HepG2 (cell line): ENCODE measurements around the gene ZDHHC14. TPM values are rescaled to one million over a fixed set of nuclear protein-coding genes. Genes with fewer than 3 reads are reported as not detected.

ENCODE experiments used
- ATAC-seq: fragments of 200-7000 bp; cut with Tn5 transposase; 3 replicates; pipeline ENCODE4 v1.9.1; 2020; ENCODE audit warnings: mild to moderate bottlenecking, moderate library complexity
- BruUV-seq: library from RNA; stranded (reverse); fragments of 400-500 nt; replicated peaks from 2 replicates; lab custom pipeline; 2021; lab: Mats Ljungman, UMichigan
- CTCF ChIA-PET: fragments of 300-600 bp; formaldehyde crosslinking; extraction: SDS; loops from one replicate; lab custom pipeline; 2021; ENCODE audit warnings: low total read pairs, inconsistent platforms, low intra/inter-chr PET ratio; lab: Yijun Ruan, JAX
- POLR2A ChIA-PET: fragments of 350-600 bp; sonication (Branson Sonifier 250); formaldehyde crosslinking; loops from one replicate; lab custom pipeline; 2020; ENCODE audit warnings: antibody characterized with exemption, inconsistent platforms; lab: Yijun Ruan, JAX
- DNase-seq: peaks from one replicate; pipeline ENCODE4 v3.0.0-alpha.2; 2015; ENCODE audit warnings: low spot score
- FAIRE-seq: peaks from 3 replicates; lab custom pipeline; 2011; peaks lifted over from hg19 to GRCh38; lab: Jason Lieb, UNC
- H2AFZ ChIP-seq: one replicate; pipeline ENCODE4 v1.6.1; 2011; ENCODE audit warnings: low read length, inconsistent platforms
- H3K27ac ChIP-seq: fragments of 300-600 bp; 3 replicates; pipeline ENCODE4 v1.8.0; 2011; ENCODE audit warnings: mixed run types, mild to moderate bottlenecking, mixed read lengths, low read length, inconsistent platforms; ENCODE audit not compliant: insufficient read depth; ENCODE audit errors: extremely low read length
- H3K27me3 ChIP-seq, 2 experiments: fragments of 200-600 bp in 1 of 2; 2 replicates in 1 of 2; 3 replicates in 1 of 2; pipeline versions ENCODE4 v1.6.0 to v1.8.0; 2011; ENCODE audit warnings: low read length in 2 of 2, mild to moderate bottlenecking in 2 of 2, moderate library complexity in 2 of 2, inconsistent platforms in 1 of 2; ENCODE audit not compliant: insufficient read depth in 2 of 2, control insufficient read depth in 1 of 2
- H3K36me3 ChIP-seq, 2 experiments: fragments of 200-600 bp in 1 of 2; replicated peaks in 1 of 2; 2 replicates in 1 of 2; 3 replicates in 1 of 2; pipeline versions ENCODE4 v1.5.1 to v1.8.0; 2011; ENCODE audit warnings: low read length in 2 of 2, inconsistent platforms in 1 of 2; ENCODE audit not compliant: insufficient read depth in 2 of 2, control insufficient read depth in 1 of 2
- H3K4me1 ChIP-seq: 2 replicates; pipeline ENCODE4 v1.5.1; 2012; ENCODE audit warnings: low read length, inconsistent platforms; ENCODE audit not compliant: insufficient read depth
- H3K4me2 ChIP-seq: 2 replicates; pipeline ENCODE4 v1.6.0; 2011; ENCODE audit warnings: low read depth, low read length, inconsistent platforms
- H3K4me3 ChIP-seq, 3 experiments: fragments of 200-600 bp in 1 of 3; sonication (generic), shearing (Covaris generic) in 1 of 3; replicated peaks in 1 of 3; 2 replicates each; pipeline ENCODE4 v1.5.1; 2011 to 2016; ENCODE audit warnings: low read length in 3 of 3, inconsistent platforms in 2 of 3, low read depth in 2 of 3, mild to moderate bottlenecking in 2 of 3, control low read depth in 1 of 3, mixed read lengths in 1 of 3; ENCODE audit not compliant: insufficient read depth in 1 of 3
- H3K79me2 ChIP-seq: one replicate; pipeline ENCODE4 v1.6.1; 2011; ENCODE audit warnings: low read length, inconsistent platforms; ENCODE audit not compliant: insufficient read depth
- H3K9ac ChIP-seq: 2 replicates; pipeline ENCODE4 v1.6.0; 2011; ENCODE audit warnings: mild to moderate bottlenecking, low read depth, low read length, inconsistent platforms; ENCODE audit not compliant: insufficient read depth
- H3K9me3 ChIP-seq: 2 replicates; pipeline ENCODE4 v1.5.1; 2012; ENCODE audit warnings: mild to moderate bottlenecking, low read length
- H4K20me1 ChIP-seq: 2 replicates; pipeline ENCODE4 v1.6.0; 2011; ENCODE audit warnings: inconsistent platforms, mild to moderate bottlenecking, low read length, moderate library complexity; ENCODE audit not compliant: insufficient read depth
- AHR ChIP-seq: IDR thresholded peaks from 2 replicates; pipeline ENCODE4 v1.6.1; 2018; ENCODE audit warnings: missing genetic modification reagents, missing compliant biosample characterization
- ELF1 ChIP-seq: sonication (generic); formaldehyde crosslinking; IDR thresholded peaks from 2 replicates; pipeline ENCODE4 v1.4.0; 2020; ENCODE audit warnings: missing genetic modification reagents
- HNRNPLL ChIP-seq: fragments of 200-400 bp; formaldehyde crosslinking; IDR thresholded peaks from 2 replicates; pipeline ENCODE4 v1.6.1; 2017; ENCODE audit warnings: mild to moderate bottlenecking, low read depth, low read length; ENCODE audit not compliant: poor library complexity, severe bottlenecking
- KAT2B ChIP-seq: fragments of 150-350 bp; IDR thresholded peaks from 2 replicates; pipeline ENCODE4 v1.6.1; 2014; ENCODE audit warnings: low read depth, low read length, borderline replicate concordance
- KDM3A ChIP-seq: IDR thresholded peaks from 2 replicates; pipeline ENCODE4 v1.6.1; 2018; ENCODE audit warnings: low read depth, missing compliant biosample characterization
- KLF9 ChIP-seq: IDR thresholded peaks from 2 replicates; pipeline ENCODE4 v1.6.1; 2016; ENCODE audit warnings: low read depth
- MAFG ChIP-seq: sonication (generic); formaldehyde crosslinking; IDR thresholded peaks from 2 replicates; pipeline ENCODE4 v1.5.1; 2020; ENCODE audit warnings: mild to moderate bottlenecking, missing genetic modification reagents
- NFRKB ChIP-seq: fragments of 450-650 bp; IDR thresholded peaks from 2 replicates; pipeline ENCODE4 v1.6.1; 2017
- PATZ1 ChIP-seq: sonication (generic); formaldehyde crosslinking; IDR thresholded peaks from 2 replicates; pipeline ENCODE4 v1.4.0; 2020; ENCODE audit warnings: missing genetic modification reagents
- RNF2 ChIP-seq: fragments of 450-650 bp; conservative IDR thresholded peaks from 2 replicates; pipeline ENCODE4 v1.6.1; 2016; ENCODE audit warnings: low read depth
- TCF7L2 ChIP-seq: IDR thresholded peaks from 2 replicates; pipeline ENCODE4 v1.6.1; 2011; ENCODE audit warnings: mild to moderate bottlenecking, low read depth, low read length, moderate library complexity
- THAP7 ChIP-seq: sonication (generic); formaldehyde crosslinking; IDR thresholded peaks from 2 replicates; pipeline ENCODE4 v1.8.1; 2023; ENCODE audit warnings: mild to moderate bottlenecking, missing genetic modification reagents
- ZNF20 ChIP-seq: sonication (generic); formaldehyde crosslinking; IDR thresholded peaks from 2 replicates; pipeline ENCODE4 v1.4.0; 2020; ENCODE audit warnings: mild to moderate bottlenecking, moderate library complexity, missing genetic modification reagents
- ZNF564 ChIP-seq: sonication (generic); formaldehyde crosslinking; IDR thresholded peaks from 2 replicates; pipeline ENCODE4 v1.8.1; 2023; ENCODE audit warnings: mild to moderate bottlenecking, missing genetic modification reagents
- WGBS: methylation state at CpG from one replicate; pipeline ENCODE4 v1.1.6; 2017; ENCODE audit warnings: low lambda C conversion rate; 5-methylcytosine and 5-hydroxymethylcytosine counted together
- in situ Hi-C: cut with HindIII; loops from 2 replicates; pipeline ENCODE4 v1.10.0; 2017; ENCODE audit warnings: low pct_unique_long_range_greater_than_20kb; ENCODE audit not compliant: extremely low pct_ligation_motif_present
- intact Hi-C: fragments of 100-400 bp; cut with micrococcal nuclease; formaldehyde crosslinking; loops from one replicate; pipeline ENCODE4 v1.10.0; 2022; ENCODE audit not compliant: unreplicated experiment
- polyA plus RNA-seq, 8 experiments: library from polyadenylated mRNA; depleted of rRNA in 3 of 8; stranded (reverse) in 7 of 8; unstranded in 1 of 8; fragments of >200 nt; fragmentation: Illumina TruSeq in 4 of 8; extraction: Trizol in 4 of 8; gene quantifications; 2 replicates each; pipeline versions ENCODE4 v1.2.1 to v1.2.3, GENCODE V29; 2011 to 2016; ENCODE audit warnings: low read depth in 4 of 8, missing spikeins in 1 of 8, mixed read lengths in 1 of 8; ENCODE audit not compliant: insufficient read depth in 1 of 8
- total RNA-seq, 5 experiments: library from RNA; depleted of rRNA; stranded (reverse); fragments of >200 nt; fragmentation: Illumina TruSeq; extraction: Trizol; gene quantifications; 2 replicates each; pipeline ENCODE4 v1.2.3, GENCODE V29; 2016; ENCODE audit warnings: low read depth in 1 of 5
- TF ChIP-seq, protein P1 (sequence below): sonication (generic); formaldehyde crosslinking; IDR thresholded peaks from 2 replicates; pipeline ENCODE4 v1.4.0; 2020; ENCODE audit warnings: missing genetic modification reagents
- TF ChIP-seq, protein P2 (sequence below): sonication (generic); formaldehyde crosslinking; IDR thresholded peaks from 2 replicates; pipeline ENCODE4 v1.5.0; 2020; ENCODE audit warnings: missing genetic modification reagents, mild to moderate bottlenecking, borderline replicate concordance

Gene ZDHHC14
- total and polyA plus RNA-seq, 2 of the 13 experiments (the other 11 are each of a cell fraction or from before 2014, with no cell fraction given): 3.7 to 9.5 TPM

GRCh38 chr6:157645201-157645795 lies 264.3 kb downstream of the ZDHHC14 start (continued):
- TF ChIP-seq PATZ1 (CRISPR knock-in tag) (no peak), KDM3A (no peak), ZNF20 (CRISPR knock-in tag) (no peak)

GRCh38 chr6:157646012-157646411 lies 265.0 kb downstream of the ZDHHC14 start:
- DNase-seq (no peak), FAIRE-seq (no peak), ATAC-seq (no peak)
- ChIA-PET CTCF (no interaction called here), POLR2A (no interaction called here)
- in situ Hi-C loops: no loop called here
- Histone ChIP-seq H3K4me2 (no peak overlapping the region), H3K4me1 (no peaks in the 10 kb centered on the region), H3K9me3 (no peaks in the 10 kb centered on the region), H4K20me1 (no peaks in the 10 kb centered on the region), H3K79me2 (no peaks in the 10 kb centered on the region), H3K9ac (no peak overlapping the region), H3K27me3 (no peaks in the 10 kb centered on the region), H3K36me3 (no peaks in the 10 kb centered on the region), H2AFZ (no peak overlapping the region), H3K27ac (no peak overlapping the region), H3K4me3 (no peak overlapping the region)
- TF ChIP-seq, protein P1, sequence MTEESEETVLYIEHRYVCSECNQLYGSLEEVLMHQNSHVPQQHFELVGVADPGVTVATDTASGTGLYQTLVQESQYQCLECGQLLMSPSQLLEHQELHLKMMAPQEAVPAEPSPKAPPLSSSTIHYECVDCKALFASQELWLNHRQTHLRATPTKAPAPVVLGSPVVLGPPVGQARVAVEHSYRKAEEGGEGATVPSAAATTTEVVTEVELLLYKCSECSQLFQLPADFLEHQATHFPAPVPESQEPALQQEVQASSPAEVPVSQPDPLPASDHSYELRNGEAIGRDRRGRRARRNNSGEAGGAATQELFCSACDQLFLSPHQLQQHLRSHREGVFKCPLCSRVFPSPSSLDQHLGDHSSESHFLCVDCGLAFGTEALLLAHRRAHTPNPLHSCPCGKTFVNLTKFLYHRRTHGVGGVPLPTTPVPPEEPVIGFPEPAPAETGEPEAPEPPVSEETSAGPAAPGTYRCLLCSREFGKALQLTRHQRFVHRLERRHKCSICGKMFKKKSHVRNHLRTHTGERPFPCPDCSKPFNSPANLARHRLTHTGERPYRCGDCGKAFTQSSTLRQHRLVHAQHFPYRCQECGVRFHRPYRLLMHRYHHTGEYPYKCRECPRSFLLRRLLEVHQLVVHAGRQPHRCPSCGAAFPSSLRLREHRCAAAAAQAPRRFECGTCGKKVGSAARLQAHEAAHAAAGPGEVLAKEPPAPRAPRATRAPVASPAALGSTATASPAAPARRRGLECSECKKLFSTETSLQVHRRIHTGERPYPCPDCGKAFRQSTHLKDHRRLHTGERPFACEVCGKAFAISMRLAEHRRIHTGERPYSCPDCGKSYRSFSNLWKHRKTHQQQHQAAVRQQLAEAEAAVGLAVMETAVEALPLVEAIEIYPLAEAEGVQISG: no peak
- TF ChIP-seq KLF9 (CRISPR knock-in tag) (no peak), KAT2B (no peak), HNRNPLL (no peak), RNF2 (no peak), ZNF564 (CRISPR knock-in tag) (no peak), AHR (CRISPR knock-in tag) (no peak), THAP7 (CRISPR knock-in tag) (no peak), ELF1 (CRISPR knock-in tag) (no peak), TCF7L2 (no peak), MAFG (no peak), NFRKB (no peak)
- TF ChIP-seq, protein P2, sequence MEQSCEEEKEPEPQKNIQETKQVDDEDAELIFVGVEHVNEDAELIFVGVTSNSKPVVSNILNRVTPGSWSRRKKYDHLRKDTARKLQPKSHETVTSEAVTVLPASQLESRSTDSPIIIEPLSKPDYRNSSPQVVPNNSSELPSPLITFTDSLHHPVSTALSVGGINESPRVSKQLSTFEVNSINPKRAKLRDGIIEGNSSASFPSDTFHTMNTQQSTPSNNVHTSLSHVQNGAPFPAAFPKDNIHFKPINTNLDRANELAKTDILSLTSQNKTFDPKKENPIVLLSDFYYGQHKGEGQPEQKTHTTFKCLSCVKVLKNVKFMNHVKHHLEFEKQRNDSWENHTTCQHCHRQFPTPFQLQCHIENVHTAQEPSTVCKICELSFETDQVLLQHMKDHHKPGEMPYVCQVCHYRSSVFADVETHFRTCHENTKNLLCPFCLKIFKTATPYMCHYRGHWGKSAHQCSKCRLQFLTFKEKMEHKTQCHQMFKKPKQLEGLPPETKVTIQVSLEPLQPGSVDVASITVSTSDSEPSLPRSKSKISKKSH: no peak
- intact Hi-C loops: no loop called here
- 91% methylated on average over 13 of the region's 13 CpGs for WGBS
- no TSS peak for BruUV-seq
